EH (cell line): ENCODE results near the gene ZNF778.
"Not testable (repeated sequence)": the region's sequence is repeated elsewhere in the genome, so short reads cannot be mapped to it uniquely, and the experiment has no call there.

ENCODE experiments used
- DNase-seq: peaks from one replicate; pipeline ENCODE4 v3.0.0-alpha.2; 2015; ENCODE audit warnings: low read depth

The ZNF778 gene

DNA sequence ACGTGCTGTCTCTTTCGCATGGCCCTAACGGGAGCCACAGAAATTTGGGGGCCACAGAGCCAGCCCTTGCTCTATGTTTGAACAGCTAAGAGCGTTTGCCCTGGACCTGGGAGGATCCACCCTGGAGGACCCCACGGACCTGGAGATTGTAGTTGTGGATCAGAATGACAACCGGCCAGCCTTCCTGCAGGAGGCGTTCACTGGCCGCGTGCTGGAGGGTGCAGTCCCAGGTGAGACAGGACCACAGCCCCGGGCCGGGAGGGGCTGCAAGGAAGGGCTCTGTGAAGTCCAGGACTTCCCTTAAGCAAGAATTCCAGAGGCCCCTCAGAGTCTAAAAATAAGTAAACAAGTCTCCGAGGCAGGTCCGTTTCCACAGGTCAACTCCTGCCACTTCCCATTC lies 34.0 kb upstream of the ZNF778 start:
- no peak for DNase-seq

DNA sequence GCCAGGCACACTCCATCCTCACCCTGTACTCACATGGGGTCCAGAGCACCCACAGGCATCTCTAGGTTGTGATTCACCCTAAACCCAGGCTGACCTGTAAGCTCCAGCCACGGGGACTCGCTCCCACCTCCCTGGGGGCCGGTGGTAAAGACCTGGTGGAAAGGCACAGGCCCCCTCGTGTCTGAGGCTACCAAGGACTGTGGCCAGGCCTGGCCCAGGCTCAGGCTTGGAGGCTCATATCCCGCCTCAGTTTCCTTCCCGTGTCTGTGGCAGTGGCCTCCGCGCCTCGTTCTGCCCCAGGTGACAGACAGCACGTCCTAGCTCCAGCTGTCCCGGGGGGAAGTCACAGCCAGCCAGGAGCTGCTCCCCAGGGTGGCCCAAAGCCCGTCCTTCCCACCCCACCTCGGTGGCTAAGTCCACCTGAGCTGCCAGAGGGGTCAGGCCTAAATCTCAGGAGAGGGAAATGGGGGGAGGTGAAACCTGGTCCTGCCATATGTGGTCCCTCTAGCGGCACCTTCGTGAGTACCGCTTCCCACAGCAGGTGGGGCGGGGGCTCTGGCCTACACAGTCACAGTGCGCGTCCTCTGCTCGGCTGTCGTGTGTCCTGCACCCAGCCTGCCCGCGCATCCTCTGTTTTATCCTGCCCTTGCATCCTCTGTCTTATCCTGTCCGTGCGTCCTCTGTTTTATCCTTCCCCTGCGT lies 33.4 kb upstream of the ZNF778 start:
- DNase-seq: no peak

DNA sequence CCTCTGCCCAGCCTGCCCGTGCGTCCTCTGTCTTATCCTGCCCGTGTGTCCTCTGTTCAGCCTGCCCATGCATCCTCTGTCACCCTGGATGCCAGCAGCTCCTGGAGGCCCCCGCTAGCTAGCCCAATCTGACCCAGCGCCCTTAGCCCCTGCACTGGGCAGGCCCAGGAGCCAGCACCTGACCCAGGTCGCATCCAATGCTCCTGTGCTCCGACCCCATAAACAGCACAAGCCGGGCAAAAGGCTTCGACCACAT lies 32.9 kb upstream of the ZNF778 start:
- DNase-seq: no peak

DNA sequence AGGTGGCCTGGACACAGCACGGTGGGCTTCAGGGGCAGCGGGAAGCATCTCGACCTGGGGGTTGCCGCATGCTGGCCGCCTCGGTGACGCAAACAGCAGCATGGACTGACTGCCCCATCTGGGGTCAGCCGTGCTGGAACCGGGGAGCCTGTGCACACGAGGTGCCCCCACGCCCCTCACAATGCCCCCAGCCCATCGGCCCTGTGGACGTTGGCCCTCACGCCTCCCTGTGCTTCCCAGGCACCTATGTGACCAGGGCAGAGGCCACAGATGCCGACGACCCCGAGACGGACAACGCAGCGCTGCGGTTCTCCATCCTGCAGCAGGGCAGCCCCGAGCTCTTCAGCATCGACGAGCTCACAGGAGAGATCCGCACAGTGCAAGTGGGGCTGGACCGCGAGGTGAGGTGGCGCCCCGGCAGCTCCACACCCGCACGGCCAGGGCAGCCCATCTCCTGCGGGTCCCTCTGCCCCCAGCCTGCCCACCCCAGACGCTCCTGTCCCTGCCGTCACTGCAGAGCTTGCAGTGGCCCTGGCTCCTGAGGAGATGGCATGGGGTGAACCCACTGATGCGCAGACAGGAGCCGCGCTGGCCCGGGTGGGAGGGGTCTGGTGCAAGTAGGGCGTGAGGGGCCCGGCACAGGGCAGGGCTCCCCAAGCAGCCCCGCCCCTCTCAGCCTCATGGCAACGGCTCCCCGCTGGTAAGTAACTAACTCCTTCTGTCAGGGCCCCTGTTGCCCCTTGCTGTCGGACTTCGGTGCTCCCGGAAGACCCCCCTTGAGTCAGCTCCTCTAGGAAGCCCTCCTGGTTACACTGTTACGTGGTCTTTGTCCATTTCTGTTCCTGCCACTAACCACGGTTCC lies 32.3 kb upstream of the ZNF778 start:
- DNase-seq: no peak

DNA sequence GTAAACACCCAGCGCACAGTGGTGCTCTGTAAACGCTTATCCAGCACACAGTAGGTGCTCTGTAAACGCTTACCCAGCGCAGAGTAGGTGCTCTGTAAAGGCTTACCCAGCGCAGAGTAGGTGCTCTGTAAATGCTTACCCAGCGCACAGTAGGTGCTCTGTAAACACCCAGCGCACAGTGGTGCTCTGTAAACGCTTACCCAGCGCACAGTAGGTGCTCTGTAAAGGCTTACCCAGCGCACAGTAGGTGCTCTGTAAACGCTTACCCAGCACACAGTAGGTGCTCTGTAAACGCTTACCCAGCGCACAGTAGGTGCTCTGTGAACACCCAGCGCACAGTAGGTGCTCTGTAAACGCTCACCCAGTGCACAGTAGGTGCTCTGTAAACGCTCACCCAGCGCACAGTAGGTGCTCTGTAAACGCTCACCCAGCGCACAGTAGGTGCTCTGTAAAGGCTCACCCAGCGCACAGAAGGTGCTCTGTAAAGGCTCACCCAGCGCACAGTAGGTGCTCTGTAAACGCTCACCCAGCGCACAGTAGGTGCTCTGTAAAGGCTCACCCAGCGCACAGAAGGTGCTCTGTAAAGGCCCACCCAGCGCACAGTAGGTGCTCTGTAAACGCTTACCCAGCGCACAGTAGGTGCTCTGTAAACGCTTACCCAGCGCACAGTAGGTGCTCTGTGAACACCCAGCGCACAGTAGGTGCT lies 31.5 kb upstream of the ZNF778 start:
- DNase-seq: not testable (repeated sequence)

DNA sequence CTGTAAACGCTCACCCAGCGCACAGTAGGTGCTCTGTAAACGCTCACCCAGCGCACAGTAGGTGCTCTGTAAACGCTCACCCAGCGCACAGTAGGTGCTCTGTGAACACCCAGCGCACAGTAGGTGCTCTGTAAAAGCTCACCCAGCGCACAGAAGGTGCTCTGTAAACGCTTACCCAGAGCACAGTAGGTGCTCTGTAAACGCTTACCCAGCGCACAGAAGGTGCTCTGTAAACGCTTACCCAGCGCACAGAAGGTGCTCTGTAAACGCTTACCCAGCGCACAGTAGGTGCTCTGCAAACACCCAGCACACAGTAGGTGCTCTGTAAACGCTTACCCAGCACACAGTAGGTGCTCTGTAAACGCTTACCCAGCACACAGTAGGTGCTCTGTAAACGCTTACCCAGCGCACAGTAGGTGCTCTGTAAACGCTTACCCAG lies 30.9 kb upstream of the ZNF778 start:
- not testable (repeated sequence) for DNase-seq

DNA sequence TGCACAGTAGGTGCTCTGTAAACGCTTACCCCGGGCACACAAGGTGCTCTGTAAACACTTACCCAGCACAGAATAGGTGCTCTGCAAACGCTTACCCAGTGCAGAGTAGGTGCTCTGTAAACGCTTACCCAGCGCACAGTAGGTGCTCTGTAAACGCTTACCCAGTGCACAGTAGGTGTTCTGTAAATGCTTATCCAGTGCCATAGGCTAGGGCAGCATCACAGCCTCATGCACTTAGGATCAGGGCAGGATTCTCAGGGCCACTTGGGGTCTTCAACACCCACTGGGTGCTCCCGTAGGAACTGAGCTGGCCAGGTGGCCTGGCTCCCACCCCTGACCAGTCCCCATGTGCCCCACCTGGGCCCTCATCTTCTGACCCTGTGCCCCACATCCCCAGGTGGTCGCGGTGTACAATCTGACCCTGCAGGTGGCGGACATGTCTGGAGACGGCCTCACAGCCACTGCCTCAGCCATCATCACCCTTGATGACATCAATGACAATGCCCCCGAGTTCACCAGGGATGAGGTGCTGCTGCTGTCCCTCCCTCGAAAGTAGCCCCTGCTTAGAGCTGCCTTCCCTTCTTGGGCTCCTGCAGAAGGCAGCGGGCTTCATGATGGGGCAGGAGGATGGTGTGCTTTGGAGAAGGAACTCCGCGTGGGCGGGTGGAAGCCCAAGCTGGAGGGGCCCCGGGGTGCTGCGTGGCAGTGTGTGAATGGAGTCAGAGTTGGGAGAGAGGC lies 30.3 kb upstream of the ZNF778 start:
- peak; percentile 47 for DNase-seq

DNA sequence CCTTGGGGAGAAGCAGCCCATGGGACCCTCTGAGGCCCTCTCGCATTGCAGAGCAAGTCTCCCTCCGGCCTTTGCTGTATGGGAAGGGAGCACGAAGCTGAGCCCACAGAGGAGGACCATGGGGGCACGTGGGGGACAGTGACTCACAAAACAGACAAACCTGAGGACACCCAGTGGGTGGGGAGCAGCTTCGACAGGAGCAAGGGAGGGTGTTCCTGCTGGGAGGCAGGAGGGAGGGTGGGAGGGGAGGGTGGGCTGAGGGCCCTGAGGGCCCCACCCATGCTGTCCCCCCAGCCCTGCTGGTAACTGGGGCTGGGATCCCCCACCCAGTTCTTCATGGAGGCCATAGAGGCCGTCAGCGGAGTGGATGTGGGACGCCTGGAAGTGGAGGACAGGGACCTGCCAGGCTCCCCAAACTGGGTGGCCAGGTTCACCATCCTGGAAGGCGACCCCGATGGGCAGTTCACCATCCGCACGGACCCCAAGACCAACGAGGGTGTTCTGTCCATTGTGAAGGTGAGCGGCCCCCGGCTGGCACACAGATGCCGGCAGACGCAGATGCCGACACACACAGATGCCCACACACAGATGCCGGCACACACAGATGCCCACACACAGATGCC lies 29.6 kb upstream of the ZNF778 start:
- DNase-seq: peak; percentile 29

DNA sequence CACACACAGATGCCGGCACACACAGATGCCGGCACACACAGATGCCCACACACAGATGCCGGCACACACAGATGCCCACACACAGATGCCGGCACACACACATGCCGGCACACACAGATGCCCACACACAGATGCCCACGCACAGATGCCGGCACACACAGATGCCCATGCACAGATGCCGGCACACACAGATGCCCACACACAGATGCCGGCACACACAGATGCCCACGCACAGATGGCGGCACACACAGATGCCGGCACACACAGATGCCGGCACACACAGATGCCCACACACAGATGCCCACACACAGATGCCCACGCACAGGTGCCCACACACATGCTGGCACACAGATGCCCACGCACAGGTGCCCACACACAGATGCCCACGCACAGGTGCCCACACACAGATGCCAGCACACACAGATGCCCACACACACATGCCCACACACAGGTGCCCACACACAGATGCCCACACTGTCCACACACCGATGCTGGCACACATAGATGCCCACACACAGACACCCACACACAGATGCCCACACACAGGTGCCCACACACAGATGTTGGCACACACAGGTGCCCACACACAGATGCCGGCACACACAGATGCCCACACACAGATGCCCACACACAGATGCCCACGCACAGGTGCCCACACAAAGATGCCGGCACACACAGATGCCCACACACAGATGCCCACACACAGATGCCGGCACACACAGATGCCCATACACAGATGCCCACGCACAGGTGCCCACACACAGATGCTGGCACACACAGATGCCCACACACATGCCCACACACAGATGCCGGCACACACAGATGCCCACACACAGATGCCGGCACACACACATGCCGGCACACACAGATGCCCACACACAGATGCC lies 28.8 kb upstream of the ZNF778 start:
- DNase-seq: not testable (repeated sequence)

DNA sequence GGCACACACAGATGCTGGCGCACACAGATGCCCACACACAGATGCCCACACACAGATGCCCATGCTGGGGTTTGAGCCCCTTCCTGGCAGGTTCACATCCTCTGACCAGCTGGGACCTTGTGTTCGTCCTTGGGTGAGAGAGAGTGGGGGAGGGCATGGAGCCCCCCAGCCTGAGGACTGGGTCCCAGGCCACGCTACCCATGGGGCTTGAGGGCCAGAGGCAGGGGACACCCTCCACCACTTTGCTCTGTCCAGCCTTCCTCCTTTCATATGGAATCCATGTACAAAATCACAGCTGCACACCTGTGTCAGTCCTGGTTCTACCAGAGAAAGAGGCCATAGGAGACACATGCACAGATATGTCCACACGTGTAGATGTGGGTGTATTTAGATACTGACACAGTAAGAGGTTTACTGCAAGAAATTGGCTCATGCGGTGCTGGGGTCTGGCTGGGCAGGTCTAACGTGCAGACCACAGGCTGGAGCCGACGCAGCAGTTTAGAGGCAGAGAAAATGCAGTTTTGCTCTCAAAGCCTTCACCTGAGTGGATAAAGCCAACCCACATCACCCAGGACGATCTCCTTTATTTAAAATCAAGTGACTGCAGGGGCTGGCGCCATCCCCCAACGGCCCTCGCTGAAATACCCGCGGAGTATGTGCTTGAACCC lies 28.0 kb upstream of the ZNF778 start:
- no peak for DNase-seq

DNA sequence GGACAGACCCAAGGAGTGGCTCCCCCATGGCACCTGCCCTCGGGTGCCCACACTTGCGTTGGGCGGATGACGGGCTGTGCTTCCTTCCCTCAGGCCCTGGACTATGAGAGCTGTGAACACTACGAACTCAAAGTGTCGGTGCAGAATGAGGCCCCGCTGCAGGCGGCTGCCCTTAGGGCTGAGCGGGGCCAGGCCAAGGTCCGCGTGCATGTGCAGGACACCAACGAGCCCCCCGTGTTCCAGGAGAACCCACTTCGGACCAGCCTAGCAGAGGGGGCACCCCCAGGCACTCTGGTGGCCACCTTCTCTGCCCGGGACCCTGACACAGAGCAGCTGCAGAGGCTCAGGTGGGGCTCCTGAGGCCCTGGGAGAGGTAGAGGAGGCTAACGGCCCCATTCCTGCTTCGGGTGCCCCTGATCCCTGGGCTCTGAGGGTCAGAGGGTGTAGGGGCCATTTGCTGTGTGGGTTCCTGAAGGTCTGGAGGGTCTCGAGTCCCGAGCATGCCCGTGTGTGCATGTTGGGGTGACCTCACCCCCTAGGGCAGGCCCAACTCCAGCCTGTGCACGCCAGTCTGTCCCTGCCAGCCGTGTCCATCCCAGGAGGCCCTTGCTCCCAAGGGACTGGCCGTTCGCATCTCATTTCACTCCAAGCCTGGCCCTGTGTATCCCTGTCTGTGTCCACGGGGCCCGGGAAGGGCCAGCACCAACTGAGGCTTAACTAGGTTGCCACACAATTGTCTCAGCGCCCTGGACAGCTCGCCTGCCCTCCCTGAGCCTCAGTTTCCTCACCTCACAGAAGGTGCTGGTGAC lies 27.1 kb upstream of the ZNF778 start:
- no peak for DNase-seq

DNA sequence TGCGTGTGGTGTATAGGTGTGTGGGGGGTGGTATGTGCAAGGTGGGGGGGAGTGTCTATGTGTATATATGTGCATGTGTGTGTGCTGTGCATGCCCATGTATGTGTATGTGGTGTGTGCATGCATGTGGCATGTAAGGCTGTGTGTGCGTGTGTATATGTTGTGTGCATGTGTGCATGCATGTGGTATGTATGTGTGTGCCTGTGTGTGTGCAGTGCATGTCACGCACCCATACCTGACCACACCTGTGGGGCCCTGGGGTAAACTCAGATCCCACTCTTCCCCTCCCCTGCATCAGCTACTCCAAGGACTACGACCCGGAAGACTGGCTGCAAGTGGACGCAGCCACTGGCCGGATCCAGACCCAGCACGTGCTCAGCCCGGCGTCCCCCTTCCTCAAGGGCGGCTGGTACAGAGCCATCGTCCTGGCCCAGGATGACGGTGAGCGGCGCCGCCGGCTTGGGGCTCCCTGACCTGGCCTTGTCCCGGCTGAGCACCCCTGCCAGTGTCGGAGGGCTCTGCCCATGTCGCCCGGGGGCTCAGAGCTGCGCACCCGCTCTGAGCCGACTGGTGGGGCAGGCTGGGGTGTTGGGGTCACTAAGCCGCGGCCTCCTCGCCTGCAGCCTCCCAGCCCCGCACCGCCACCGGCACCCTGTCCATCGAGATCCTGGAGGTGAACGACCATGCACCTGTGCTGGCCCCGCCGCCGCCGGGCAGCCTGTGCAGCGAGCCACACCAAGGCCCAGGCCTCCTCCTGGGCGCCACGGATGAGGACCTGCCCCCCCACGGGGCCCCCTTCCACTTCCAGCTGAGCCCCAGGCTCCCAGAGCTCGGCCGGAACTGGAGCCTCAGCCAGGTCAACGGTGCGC lies 26.2 kb upstream of the ZNF778 start:
- no peak for DNase-seq

DNA sequence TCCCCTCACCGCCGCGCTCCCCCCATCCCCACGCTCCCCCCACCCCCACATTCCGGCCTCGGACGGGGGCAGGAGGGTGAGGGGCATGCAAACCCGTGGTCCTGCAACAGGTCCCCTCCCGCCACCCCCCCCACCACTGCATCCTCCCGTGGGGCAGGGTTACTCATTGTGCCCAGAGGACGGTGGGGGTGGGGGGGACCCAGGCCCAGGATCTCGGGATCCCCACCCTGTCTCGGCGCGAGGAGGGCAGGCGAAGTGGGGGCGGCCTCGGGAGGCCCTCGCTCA lies 25.7 kb upstream of the ZNF778 start:
- DNase-seq: no peak

DNA sequence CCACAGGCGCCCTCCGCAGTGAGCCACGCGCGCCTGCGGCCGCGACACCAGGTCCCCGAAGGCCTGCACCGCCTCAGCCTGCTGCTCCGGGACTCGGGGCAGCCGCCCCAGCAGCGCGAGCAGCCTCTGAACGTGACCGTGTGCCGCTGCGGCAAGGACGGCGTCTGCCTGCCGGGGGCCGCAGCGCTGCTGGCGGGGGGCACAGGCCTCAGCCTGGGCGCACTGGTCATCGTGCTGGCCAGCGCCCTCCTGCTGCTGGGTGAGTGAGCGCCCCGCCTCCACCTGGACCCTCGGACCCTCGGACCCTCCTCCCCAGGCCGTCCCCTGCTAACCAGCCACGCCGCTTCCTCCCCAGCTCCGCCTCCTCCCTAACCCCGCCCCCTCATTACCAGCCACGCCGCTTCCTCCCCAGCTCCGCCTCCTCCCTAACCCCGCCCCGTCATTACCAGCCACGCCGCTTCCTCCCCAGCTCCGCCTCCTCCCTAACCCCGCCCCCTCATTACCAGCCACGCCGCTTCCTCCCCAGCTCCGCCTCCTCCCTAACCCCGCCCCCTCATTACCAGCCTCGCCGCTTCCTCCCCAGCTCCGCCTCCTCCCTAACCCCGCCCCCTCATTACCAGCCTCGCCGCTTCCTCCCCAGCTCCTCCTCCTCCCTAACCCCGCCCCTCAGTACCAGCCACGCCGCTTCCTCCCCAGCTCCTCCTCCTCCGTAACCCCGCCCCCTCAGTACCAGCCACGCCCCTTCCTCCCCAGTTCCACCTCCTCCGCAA lies 25.1 kb upstream of the ZNF778 start:
- DNase-seq: peak; percentile 88

DNA sequence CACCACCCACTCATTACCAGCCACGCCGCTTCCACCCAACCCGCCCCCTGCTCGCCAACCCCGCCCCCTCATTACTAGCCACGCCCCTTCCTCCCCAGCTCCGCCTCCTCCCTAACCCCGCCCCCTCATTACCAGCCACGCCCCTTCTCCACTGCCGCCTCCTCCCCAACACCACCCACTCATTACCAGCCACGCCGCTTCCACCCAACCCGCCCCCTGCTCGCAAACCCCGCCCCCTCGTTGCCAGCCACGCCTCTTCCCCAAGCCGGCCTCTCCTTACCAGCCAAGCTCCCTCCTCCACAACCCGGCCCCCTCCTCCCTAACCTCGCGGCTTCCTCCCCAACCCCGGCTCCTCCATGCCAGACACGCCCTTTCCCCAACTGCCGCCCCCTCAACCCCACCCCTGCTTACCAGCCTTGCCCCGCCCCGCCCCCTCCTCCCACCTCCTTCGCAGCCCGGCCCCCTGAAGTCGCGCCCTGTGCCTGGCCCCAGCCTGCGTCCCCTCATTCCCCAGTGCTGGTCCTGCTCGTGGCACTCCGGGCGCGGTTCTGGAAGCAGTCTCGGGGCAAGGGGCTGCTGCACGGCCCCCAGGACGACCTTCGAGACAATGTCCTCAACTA lies 24.4 kb upstream of the ZNF778 start:
- peak; percentile 70 for DNase-seq

DNA sequence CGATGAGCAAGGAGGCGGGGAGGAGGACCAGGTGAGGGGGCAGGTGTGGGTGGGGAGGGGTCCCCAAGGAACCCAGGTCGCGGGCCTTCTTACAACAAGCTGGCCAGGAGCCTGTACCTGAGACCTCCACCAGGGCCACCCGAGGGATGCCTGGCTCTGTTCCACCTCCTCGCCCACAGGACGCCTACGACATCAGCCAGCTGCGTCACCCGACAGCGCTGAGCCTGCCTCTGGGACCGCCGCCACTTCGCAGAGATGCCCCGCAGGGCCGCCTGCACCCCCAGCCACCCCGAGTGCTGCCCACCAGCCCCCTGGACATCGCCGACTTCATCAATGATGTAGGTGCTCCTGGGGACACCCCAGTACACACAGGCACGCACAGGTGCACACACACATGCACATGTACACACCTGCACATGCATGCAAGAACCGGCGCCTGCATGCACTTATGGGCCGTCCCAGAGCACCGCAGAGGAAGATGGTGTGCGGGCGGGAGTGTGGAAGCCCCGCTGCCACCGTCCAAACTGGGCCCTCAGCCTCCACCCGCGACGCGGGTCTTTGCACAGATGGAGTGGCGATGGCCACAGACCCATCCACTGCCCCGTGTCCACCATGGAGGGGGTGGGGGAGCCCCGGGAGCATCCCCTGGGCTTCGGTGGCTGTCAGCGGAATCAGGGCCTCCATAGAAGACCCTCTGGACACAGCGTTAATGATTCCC lies 23.8 kb upstream of the ZNF778 start:
- DNase-seq: no peak
